Ovary (tissue), 1 donor: ENCODE data around the gene SPATC1L.

ENCODE experiments used
- EP300 ChIP-seq: sonication (generic); formaldehyde crosslinking; IDR thresholded peaks from one replicate; pipeline ENCODE4 v1.6.1; 2017; ENCODE audit warnings: antibody characterized with exemption
- POLR2A ChIP-seq: fragments of 450-650 bp; IDR thresholded peaks from one replicate; pipeline ENCODE4 v1.6.1; 2017; ENCODE audit warnings: antibody characterized with exemption, mild to moderate bottlenecking, moderate library complexity

DNA sequence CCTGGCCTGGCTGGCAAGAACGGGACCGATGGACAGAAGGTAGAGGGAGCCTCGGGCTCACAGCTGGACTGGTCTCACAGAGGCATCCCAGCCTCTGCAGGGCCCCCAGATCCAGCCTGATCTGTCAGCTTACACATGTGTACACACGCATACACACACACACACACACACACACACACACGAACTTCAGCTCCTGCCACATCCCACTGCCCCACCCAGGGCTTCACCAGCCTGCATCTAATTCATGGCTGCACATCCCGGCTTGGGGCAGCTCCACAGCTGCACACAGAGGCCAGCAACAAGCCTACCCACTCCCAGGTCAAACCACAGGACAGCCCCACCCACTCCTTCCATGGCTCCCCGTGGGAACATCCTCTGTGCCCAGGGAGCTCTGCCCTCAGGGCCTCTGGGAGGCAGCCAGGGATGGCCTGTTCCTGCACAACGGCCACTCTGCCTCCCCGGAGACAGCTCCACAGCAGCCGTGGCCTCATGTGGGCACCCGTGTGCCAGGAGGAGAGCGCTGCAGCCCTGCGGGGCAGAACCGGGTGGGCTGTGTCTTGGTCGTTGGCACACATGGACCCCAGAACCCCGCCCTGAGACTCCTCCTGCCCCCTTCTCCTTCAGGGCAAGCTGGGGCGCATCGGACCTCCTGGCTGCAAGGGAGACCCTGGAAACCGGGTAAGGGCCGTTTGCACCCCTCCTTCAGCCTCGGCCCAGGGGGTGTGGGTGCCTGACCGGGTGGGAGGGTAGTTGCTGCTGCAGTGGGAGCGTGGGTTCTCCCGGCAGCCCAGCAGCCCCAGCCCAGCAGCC is 67.3 kb downstream of the SPATC1L start:
- TF ChIP-seq EP300 = no peak
- TF ChIP-seq POLR2A = no peak
